AG04450 (cell line): ENCODE results near the gene LRIG1. TPM values are rescaled to one million over a fixed set of nuclear protein-coding genes. Genes with fewer than 3 reads are reported as not detected.

Source experiments
- CTCF ChIA-PET: fragments of 300-600, 350-600 bp; formaldehyde crosslinking; extraction: SDS; loops from one replicate; lab custom pipeline; 2022; ENCODE audit warnings: antibody characterized with exemption, inconsistent platforms; lab: Charles Lee
- POLR2A ChIA-PET: fragments of 350-600 bp; formaldehyde crosslinking; extraction: SDS; loops from one replicate; lab custom pipeline; 2021; ENCODE audit warnings: antibody characterized with exemption, inconsistent platforms; lab: Yijun Ruan, JAX
- DNase-seq: peaks from one replicate; pipeline ENCODE4 v3.0.0-alpha.2; 2011; ENCODE audit warnings: low read depth, low spot score
- H3K27ac ChIP-seq: one replicate; pipeline ENCODE4 v1.5.1; 2012; ENCODE audit warnings: low read depth, low read length, control low read depth
- H3K27me3 ChIP-seq: one replicate; pipeline ENCODE4 v1.6.0; 2012; ENCODE audit warnings: low read length; ENCODE audit not compliant: control insufficient read depth, insufficient read depth
- H3K4me3 ChIP-seq: 2 replicates; pipeline ENCODE4 v1.5.1; 2011; ENCODE audit warnings: mild to moderate bottlenecking, low read depth, low read length, control low read depth
- H3K9me3 ChIP-seq: 2 replicates; pipeline ENCODE4 v1.5.1; 2012; ENCODE audit warnings: low read length; ENCODE audit not compliant: control insufficient read depth, insufficient read depth
- CTCF ChIP-seq: IDR thresholded peaks from 2 replicates; pipeline ENCODE4 v1.5.1; 2011; ENCODE audit warnings: low read depth, low read length, control low read depth, inconsistent platforms
- polyA plus RNA-seq: library from polyadenylated mRNA; depleted of rRNA; stranded (reverse); fragments of >200 nt; gene quantifications from 2 replicates; pipeline ENCODE4 v1.2.3, GENCODE V29; 2011

LRIG1 gene
- polyA plus RNA-seq, 1 experiment: 68.3 TPM

DNA sequence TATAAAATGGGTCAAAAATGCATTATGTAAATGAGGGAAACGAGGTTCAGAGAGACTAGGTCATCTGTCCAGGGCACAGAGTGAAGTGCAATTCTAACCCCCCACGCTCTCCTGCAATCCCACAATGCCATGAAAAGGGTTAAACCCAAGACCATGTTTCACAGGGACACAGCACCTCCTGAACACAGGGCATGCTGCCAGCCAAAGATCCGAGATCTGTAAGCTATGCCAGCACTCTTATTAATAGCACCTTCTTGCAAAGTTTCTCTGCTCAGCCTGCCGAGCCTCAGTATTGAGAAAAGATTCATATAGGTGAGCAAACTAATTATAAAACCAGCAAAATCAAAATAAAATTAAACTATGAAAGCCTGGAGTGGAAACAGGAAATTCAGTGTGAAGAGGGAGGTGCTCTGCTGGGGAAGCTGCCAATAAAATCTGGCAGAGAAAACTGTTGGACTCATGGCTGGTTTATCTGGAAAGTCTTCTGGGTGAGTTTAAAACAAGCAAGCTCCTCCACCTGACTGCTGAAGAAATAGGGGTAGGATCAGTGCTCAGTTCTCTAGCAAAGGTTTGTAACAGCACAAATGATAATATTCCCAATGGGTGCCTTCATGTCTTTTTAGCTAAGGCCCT is 50.3 kb downstream of the LRIG1 start:
- Histone ChIP-seq H3K27ac (peak overlapping the region; percentile 21), H3K27me3 (no peaks in the 10 kb centered on the region), H3K9me3 (no peaks in the 10 kb centered on the region), H3K4me3 (no peak overlapping the region)
- no peak for TF ChIP-seq CTCF
- ChIA-PET POLR2A (interaction anchor here (0.7 kb wide), 1 partner anchor 8 kb away, joined by 3 read pairs; no protein-coding TSS in a partner anchor), CTCF (interaction anchor here (1.0 to 1.8 kb wide), 3 partner anchors 42 to 372 kb away, joined by 3 to 5 read pairs (median 4); no protein-coding TSS in a partner anchor)
- DNase-seq: no peak

GRCh38 chr3:66449411-66449974 is 51.3 kb downstream of the LRIG1 start:
- Histone ChIP-seq H3K9me3 (no peaks in the 10 kb centered on the region), H3K4me3 (no peak overlapping the region), H3K27me3 (no peaks in the 10 kb centered on the region), H3K27ac (no peak overlapping the region)
- DNase-seq: no peak
- ChIA-PET CTCF (interaction anchor here (1.0 to 1.8 kb wide), 3 partner anchors 41 to 373 kb away, joined by 3 to 5 read pairs (median 4); no protein-coding TSS in a partner anchor), POLR2A (interaction anchor here (0.7 kb wide), 1 partner anchor 33 kb away, joined by 3 read pairs; no protein-coding TSS in a partner anchor)
- no peak for TF ChIP-seq CTCF

DNA sequence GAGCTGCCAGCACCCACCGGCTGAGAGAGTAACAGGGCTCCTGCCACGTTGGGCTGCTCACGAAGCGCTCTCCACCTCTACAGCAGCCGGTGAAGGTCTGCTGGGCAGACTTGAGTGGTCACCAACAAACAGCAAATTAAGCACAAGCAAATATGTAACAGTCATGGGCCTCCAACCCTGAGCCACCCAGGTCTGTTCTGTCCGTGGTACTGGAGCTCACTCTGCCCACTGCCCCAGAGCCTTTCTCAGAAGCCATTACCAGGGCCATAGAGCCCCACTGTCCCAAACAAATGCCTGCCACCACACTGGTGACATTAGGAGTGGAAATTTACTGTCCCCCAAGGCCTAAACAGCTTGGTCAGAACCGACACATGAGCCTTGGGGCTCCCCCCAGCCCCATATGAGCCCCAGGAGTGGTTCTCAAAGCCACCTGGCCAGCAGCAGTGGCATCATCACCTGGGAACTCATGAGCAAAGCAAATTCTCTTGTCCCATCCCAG is 56.6 kb downstream of the LRIG1 start:
- peak overlapping the region; percentile 21 for H3K27ac ChIP-seq
- ChIA-PET CTCF (interaction anchor here (1.0 kb wide), 1 partner anchor 378 kb away, joined by 3 read pairs; no protein-coding TSS in a partner anchor), POLR2A (interaction anchor here (0.5 kb wide), 1 partner anchor 36 kb away, joined by 5 read pairs; no protein-coding TSS in a partner anchor)
- H3K9me3 ChIP-seq: no peaks in the 10 kb centered on the region
- no peaks in the 10 kb centered on the region for H3K27me3 ChIP-seq
- no peak overlapping the region for H3K4me3 ChIP-seq
- DNase-seq: no peak
- TF ChIP-seq CTCF: no peak

DNA sequence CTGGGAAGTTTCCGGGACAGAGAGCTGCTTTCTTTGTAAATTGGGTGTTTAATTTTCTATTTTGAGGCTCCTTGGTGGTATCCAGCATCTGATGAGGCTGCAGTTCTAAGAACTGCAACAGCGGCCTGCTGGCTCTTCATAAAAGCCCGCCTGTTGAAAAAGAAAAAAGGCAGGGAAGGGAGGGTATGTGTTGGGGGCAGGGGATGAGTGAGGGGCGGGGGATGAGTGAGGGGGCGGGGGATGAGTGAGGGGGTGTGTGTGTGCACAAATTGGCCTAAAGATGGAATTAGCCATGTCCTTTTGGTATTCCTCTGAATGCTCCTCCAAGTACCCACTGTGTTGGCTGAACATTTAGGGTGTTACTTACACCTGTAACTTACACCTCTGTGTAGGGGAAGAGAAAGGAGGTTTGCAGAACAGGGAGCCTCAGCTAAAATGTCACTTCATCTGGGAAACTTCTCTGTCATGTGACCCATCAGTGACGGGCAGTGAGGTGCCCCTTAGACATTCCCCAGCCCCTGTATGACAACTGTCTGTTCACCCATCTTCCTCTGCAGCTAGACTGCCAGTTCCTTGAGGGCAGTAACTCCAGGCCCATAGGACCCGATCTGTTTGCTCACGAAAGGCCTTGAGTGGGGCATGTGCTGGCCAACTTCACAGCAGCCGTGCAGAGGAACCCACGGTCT is 57.6 kb downstream of the LRIG1 start:
- CTCF ChIA-PET: interaction anchor here (0.8 to 1.3 kb wide), 4 partner anchors 35 to 379 kb away, joined by 3 to 4 read pairs (median 4); no protein-coding TSS in a partner anchor
- POLR2A ChIA-PET: interaction anchor here (0.7 to 1.5 kb wide), 5 partner anchors 10 to 47 kb away, joined by 3 to 5 read pairs (median 3); no protein-coding TSS in a partner anchor
- no peak for TF ChIP-seq CTCF
- Histone ChIP-seq H3K4me3 (no peak overlapping the region), H3K27ac (peak overlapping the region; percentile 92), H3K9me3 (no peaks in the 10 kb centered on the region; the same call in 1 of the 2 replicates), H3K27me3 (no peaks in the 10 kb centered on the region)
- no peak for DNase-seq
